K562 (cell line): ENCODE data around the gene CCT5.

Experiments
- HCFC1 ChIP-seq: IDR thresholded peaks from 2 replicates; pipeline ENCODE4 v1.6.1; 2012; ENCODE audit warnings: low read depth, low read length, improper control_type of control experiment
- PHF21A ChIP-seq: fragments of 450-650 bp; IDR thresholded peaks from 2 replicates; pipeline ENCODE4 v1.6.1; 2017; ENCODE audit warnings: low read depth, borderline replicate concordance
- SAFB2 ChIP-seq: fragments of 200-400 bp; formaldehyde crosslinking; IDR thresholded peaks from 2 replicates; pipeline ENCODE4 v1.6.1; 2018; ENCODE audit warnings: borderline replicate concordance, low read length, low read depth, moderate library complexity; ENCODE audit not compliant: severe bottlenecking
- ZNF324 ChIP-seq: fragments of 250-450 bp; sonication (Bioruptor Pico); IDR thresholded peaks from 2 replicates; pipeline ENCODE4 v1.4.0; 2020; ENCODE audit warnings: mild to moderate bottlenecking
- ZNF384 ChIP-seq: IDR thresholded peaks from 2 replicates; pipeline ENCODE4 v1.6.1; 2012; ENCODE audit warnings: low read depth, low read length, improper control_type of control experiment
- ZNF512 ChIP-seq: IDR thresholded peaks from 2 replicates; pipeline ENCODE4 v1.6.1; 2016; ENCODE audit warnings: missing genetic modification characterization, missing compliant biosample characterization

GRCh38 chr5:10248378-10249260 is 1.5 kb upstream of the CCT5 start:
- TF ChIP-seq ZNF324, result no peak
- no peak for TF ChIP-seq HCFC1
- no peak for TF ChIP-seq ZNF384
- no peak for TF ChIP-seq PHF21A
- no peak for TF ChIP-seq SAFB2
- TF ChIP-seq ZNF512 (tag), result no peak
